Neural progenitor cell (in vitro differentiated cells): ENCODE results near the gene MRPS6. TPM values are rescaled to one million over a fixed set of nuclear protein-coding genes. Genes with fewer than 3 reads are reported as not detected.

Experiments
- DNase-seq: peaks from one replicate; pipeline ENCODE4 v3.0.0-alpha.2; 2016; ENCODE audit warnings: low spot score
- H2AFZ ChIP-seq: fragments of 200-600 bp; sonication (generic); replicated peaks from 2 replicates; pipeline ENCODE4 v1.6.1; 2016; ENCODE audit warnings: antibody characterized with exemption
- H3F3A ChIP-seq: fragments of 200-600 bp; sonication (generic); 2 replicates; pipeline ENCODE4 v1.6.1; 2016; ENCODE audit warnings: antibody characterized with exemption, low read depth
- H3K27ac ChIP-seq: fragments of 200-600 bp; sonication (generic); 2 replicates; pipeline ENCODE4 v1.5.1; 2016; ENCODE audit warnings: mild to moderate bottlenecking
- H3K27me3 ChIP-seq: fragments of 200-600 bp; sonication (generic); 2 replicates; pipeline ENCODE4 v1.6.1; 2016; ENCODE audit warnings: mild to moderate bottlenecking, moderate library complexity
- H3K36me3 ChIP-seq: fragments of 200-600 bp; sonication (generic); 2 replicates; pipeline ENCODE4 v1.5.1; 2016
- H3K4me1 ChIP-seq: fragments of 200-600 bp; sonication (generic); 2 replicates; pipeline ENCODE4 v1.6.1; 2016; ENCODE audit warnings: mixed run types
- H3K4me2 ChIP-seq: fragments of 200-600 bp; sonication (generic); 2 replicates; pipeline ENCODE4 v1.6.1; 2016
- H3K4me3 ChIP-seq: fragments of 200-600 bp; sonication (generic); 2 replicates; pipeline ENCODE4 v1.5.1; 2016
- H3K79me2 ChIP-seq: fragments of 200-600 bp; sonication (generic); 2 replicates; pipeline ENCODE4 v1.6.1; 2016; ENCODE audit warnings: low read depth
- H3K9ac ChIP-seq: fragments of 200-600 bp; sonication (generic); 2 replicates; pipeline ENCODE4 v1.6.1; 2016
- H3K9me3 ChIP-seq: fragments of 200-600 bp; sonication (generic); 2 replicates; pipeline ENCODE4 v1.5.1; 2016; ENCODE audit warnings: low read depth
- H4K20me1 ChIP-seq: fragments of 200-600 bp; sonication (generic); 2 replicates; pipeline ENCODE4 v1.6.1; 2016; ENCODE audit warnings: low read depth
- H3K27ac Mint-ChIP-seq: 3 replicates; pipeline ENCODE4 v1.8.0; 2021; ENCODE audit warnings: mixed read lengths
- H3K27me3 Mint-ChIP-seq: 2 replicates; pipeline ENCODE4 v1.8.0; 2022; ENCODE audit warnings: low read depth, mild to moderate bottlenecking, inconsistent platforms, moderate library complexity, mixed read lengths; ENCODE audit not compliant: insufficient read depth
- H3K36me3 Mint-ChIP-seq: 3 replicates; pipeline ENCODE4 v1.8.0; 2021; ENCODE audit warnings: mixed read lengths
- H3K4me1 Mint-ChIP-seq: 3 replicates; pipeline ENCODE4 v1.8.0; 2021; ENCODE audit warnings: mixed read lengths
- H3K4me3 Mint-ChIP-seq: 3 replicates; pipeline ENCODE4 v1.8.0; 2021; ENCODE audit warnings: mild to moderate bottlenecking, moderate library complexity, mixed read lengths
- H3K9me3 Mint-ChIP-seq: 3 replicates; pipeline ENCODE4 v1.8.0; 2020; ENCODE audit warnings: mixed read lengths
- CTCF ChIP-seq: fragments of 200-600 bp; sonication (generic); IDR thresholded peaks from 2 replicates; pipeline ENCODE4 v1.5.1; 2017; ENCODE audit warnings: antibody characterized with exemption, mild to moderate bottlenecking
- EZH2 ChIP-seq: fragments of 200-600 bp; sonication (generic); IDR thresholded peaks from 2 replicates; pipeline ENCODE4 v1.6.1; 2017; ENCODE audit warnings: antibody characterized with exemption, mild to moderate bottlenecking, moderate library complexity
- EZH2phosphoT487 ChIP-seq: fragments of 200-600 bp; sonication (generic); IDR thresholded peaks from 2 replicates; pipeline ENCODE4 v1.6.1; 2017; ENCODE audit warnings: antibody characterized with exemption
- total RNA-seq: library from RNA; depleted of rRNA; stranded (reverse); fragments of >200 nt; gene quantifications from 2 replicates; pipeline ENCODE4 v1.2.3, GENCODE V29; 2015; ENCODE audit warnings: low replicate concordance

Gene MRPS6
- total RNA-seq, 1 donor from 2014 or later, result 108 TPM

GRCh38 chr21:34091607-34092006, 18.2 kb downstream of the MRPS6 start:
- Mint-ChIP-seq H3K36me3 (peaks cover 61% of the 10 kb centered on the region), H3K4me1 (peaks cover 3% of the 10 kb centered on the region), H3K4me3 (no peak overlapping the region), H3K27me3 (peaks cover 3% of the 10 kb centered on the region), H3K27ac (no peak overlapping the region), H3K9me3 (peaks cover 7% of the 10 kb centered on the region)
- Histone ChIP-seq H2AFZ (no peak overlapping the region), H3K4me2 (no peak overlapping the region), H4K20me1 (peaks cover 96% of the 10 kb centered on the region), H3F3A (no peaks in the 10 kb centered on the region), H3K27me3 (no peaks in the 10 kb centered on the region), H3K27ac (no peak overlapping the region), H3K4me1 (peaks cover 30% of the 10 kb centered on the region), H3K9ac (no peak overlapping the region), H3K9me3 (no peaks in the 10 kb centered on the region), H3K79me2 (peaks cover 99% of the 10 kb centered on the region), H3K36me3 (peaks cover 6% of the 10 kb centered on the region), H3K4me3 (no peak overlapping the region)
- peak; percentile 23 for DNase-seq
- TF ChIP-seq CTCF (peak; percentile 58), EZH2phosphoT487 (no peak), EZH2 (no peak)

- Histone ChIP-seq H3K27ac (no peak overlapping the region), H3K4me2 (no peak overlapping the region), H3K27me3 (no peaks in the 10 kb centered on the region), H3F3A (no peaks in the 10 kb centered on the region), H4K20me1 (peaks cover 96% of the 10 kb centered on the region), H3K9me3 (no peaks in the 10 kb centered on the region), H3K9ac (no peak overlapping the region), H3K79me2 (peaks cover 99% of the 10 kb centered on the region), H3K4me1 (peaks cover 36% of the 10 kb centered on the region), H3K36me3 (peaks cover 6% of the 10 kb centered on the region), H3K4me3 (no peak overlapping the region), H2AFZ (no peak overlapping the region)
- Mint-ChIP-seq H3K27me3 (peaks cover 3% of the 10 kb centered on the region), H3K9me3 (peaks cover 7% of the 10 kb centered on the region), H3K4me1 (peaks cover 3% of the 10 kb centered on the region), H3K4me3 (no peak overlapping the region), H3K36me3 (peaks cover 69% of the 10 kb centered on the region), H3K27ac (no peak overlapping the region)
- no peak for TF ChIP-seq EZH2
- TF ChIP-seq CTCF, result no peak
- no peak for TF ChIP-seq EZH2phosphoT487
- DNase-seq, result no peak
Observed at GRCh38 chr21:34092262-34092921, 19.0 kb downstream of the MRPS6 start.

GRCh38 chr21:34093083-34093482, 19.7 kb downstream of the MRPS6 start:
- Histone ChIP-seq H3K9me3 (no peaks in the 10 kb centered on the region), H3F3A (no peaks in the 10 kb centered on the region), H3K9ac (no peak overlapping the region), H3K4me3 (no peak overlapping the region), H4K20me1 (peaks cover 96% of the 10 kb centered on the region), H3K4me2 (no peak overlapping the region), H3K79me2 (peaks cover 99% of the 10 kb centered on the region), H3K27me3 (no peaks in the 10 kb centered on the region), H3K4me1 (peaks cover 41% of the 10 kb centered on the region), H3K36me3 (peaks cover 6% of the 10 kb centered on the region), H3K27ac (no peak overlapping the region), H2AFZ (no peak overlapping the region)
- TF ChIP-seq EZH2, result no peak
- H3K4me3 Mint-ChIP-seq, result no peak overlapping the region
- peaks cover 3% of the 10 kb centered on the region for H3K4me1 Mint-ChIP-seq
- peaks cover 74% of the 10 kb centered on the region for H3K36me3 Mint-ChIP-seq
- H3K27me3 Mint-ChIP-seq, result peaks cover 3% of the 10 kb centered on the region
- H3K27ac Mint-ChIP-seq, result no peak overlapping the region
- DNase-seq, result no peak
- peaks cover 7% of the 10 kb centered on the region for H3K9me3 Mint-ChIP-seq

DNA sequence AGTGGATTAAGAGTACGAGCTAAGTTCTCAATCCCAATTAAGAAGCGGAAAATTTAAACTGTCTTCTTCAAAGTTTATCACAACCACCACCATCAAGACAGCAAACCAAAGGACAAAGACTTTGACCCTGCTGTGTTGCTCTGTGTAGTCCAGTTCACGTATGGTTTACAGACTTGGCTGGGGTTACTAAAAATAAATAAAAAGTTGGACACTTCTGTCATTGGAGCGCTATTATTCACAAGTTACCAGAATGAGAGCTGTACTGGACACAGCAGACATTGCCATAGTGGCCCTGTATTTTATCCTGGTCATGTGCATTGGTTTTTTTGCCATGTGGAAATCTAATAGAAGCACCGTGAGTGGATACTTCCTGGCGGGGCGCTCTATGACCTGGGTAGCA, 21.6 kb downstream of the MRPS6 start:
- Mint-ChIP-seq H3K27me3 (peaks cover 3% of the 10 kb centered on the region), H3K27ac (no peak overlapping the region), H3K4me1 (peaks cover 15% of the 10 kb centered on the region), H3K4me3 (no peak overlapping the region), H3K9me3 (peaks cover 11% of the 10 kb centered on the region), H3K36me3 (peaks cover 80% of the 10 kb centered on the region)
- H3K4me2 ChIP-seq, result no peak overlapping the region
- TF ChIP-seq EZH2 (no peak), CTCF (no peak), EZH2phosphoT487 (no peak)
- no peaks in the 10 kb centered on the region for H3K9me3 ChIP-seq
- DNase-seq, result no peak
- H3K4me1 ChIP-seq, result peaks cover 55% of the 10 kb centered on the region
- H3K4me3 ChIP-seq, result no peak overlapping the region
- peaks cover 6% of the 10 kb centered on the region for H3K36me3 ChIP-seq
- H3K9ac ChIP-seq, result no peak overlapping the region
- peaks cover 99% of the 10 kb centered on the region for H3K79me2 ChIP-seq
- H2AFZ ChIP-seq, result no peak overlapping the region
- peaks cover 18% of the 10 kb centered on the region for H3F3A ChIP-seq
- H4K20me1 ChIP-seq, result peaks cover 96% of the 10 kb centered on the region
- H3K27ac ChIP-seq, result no peak overlapping the region
- H3K27me3 ChIP-seq, result no peaks in the 10 kb centered on the region
